GM12872 (cell line): ENCODE results near the gene PIEZO1.

Source experiments
- TF ChIP-seq, protein P1 (sequence below): IDR thresholded peaks from 3 replicates; pipeline ENCODE4 v1.5.1; 2011; ENCODE audit warnings: low read depth, mild to moderate bottlenecking, low read length, moderate library complexity; ENCODE audit not compliant: insufficient read depth

Gene PIEZO1

DNA sequence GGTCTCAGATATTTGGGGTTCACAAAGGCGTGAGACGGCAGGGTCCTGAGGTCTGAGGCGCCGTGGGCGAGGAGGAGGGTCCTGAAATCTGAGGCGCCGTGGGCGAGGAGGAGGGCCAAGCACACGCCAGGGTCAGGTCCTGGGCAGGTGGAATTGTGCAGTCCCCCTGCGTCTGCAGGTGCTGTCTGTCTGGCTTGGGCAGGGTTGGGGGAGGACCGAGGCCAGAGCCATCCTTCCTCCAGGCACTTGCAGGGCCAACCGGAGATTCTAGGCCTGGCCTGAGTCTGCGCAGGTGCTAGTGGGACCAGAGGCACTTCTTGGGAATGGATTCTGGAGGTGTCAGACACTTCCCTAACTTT lies 29.1 kb upstream of the PIEZO1 start:
- TF ChIP-seq, protein P1, sequence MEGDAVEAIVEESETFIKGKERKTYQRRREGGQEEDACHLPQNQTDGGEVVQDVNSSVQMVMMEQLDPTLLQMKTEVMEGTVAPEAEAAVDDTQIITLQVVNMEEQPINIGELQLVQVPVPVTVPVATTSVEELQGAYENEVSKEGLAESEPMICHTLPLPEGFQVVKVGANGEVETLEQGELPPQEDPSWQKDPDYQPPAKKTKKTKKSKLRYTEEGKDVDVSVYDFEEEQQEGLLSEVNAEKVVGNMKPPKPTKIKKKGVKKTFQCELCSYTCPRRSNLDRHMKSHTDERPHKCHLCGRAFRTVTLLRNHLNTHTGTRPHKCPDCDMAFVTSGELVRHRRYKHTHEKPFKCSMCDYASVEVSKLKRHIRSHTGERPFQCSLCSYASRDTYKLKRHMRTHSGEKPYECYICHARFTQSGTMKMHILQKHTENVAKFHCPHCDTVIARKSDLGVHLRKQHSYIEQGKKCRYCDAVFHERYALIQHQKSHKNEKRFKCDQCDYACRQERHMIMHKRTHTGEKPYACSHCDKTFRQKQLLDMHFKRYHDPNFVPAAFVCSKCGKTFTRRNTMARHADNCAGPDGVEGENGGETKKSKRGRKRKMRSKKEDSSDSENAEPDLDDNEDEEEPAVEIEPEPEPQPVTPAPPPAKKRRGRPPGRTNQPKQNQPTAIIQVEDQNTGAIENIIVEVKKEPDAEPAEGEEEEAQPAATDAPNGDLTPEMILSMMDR = no peak

DNA sequence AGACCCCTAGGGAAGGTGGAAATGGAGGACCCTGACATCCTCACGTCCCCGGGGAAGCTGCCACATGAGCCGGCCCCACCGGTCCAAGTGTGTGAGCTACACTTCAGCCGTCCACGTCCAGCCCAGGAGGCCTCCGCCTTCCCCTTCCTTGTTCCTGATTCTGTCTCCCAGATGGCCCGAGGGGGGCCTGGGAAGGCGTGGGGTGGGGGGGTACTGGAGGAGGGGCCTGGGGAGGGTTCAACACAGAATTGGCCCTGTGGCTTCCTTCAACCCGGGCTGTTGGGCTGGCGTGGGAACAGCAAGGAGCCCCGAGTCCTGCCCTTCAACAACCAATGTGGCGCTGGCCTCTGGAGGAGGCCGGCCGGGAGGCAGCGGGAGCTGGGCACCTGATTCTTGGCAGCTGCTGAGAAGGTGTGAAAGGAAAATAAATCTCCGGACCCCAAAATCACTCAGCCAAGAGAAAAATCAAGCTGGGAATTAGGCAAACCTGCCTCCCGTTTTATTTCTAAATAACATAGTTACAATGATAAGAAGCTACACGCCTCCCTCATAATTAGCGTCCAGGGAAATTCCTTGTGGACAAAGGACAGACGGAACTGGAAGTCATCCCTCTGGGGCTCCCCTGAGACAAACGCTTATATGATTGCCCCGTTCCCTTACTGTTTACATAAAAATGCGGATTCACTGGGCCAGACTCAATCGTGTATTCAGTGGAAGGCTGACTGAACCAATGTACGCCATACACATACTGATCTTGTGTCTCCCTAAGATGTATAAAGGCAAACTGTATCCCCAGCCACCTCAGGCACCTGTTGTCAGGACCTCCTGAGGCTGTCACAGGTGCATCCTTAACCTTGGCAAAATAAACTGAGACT lies 28.5 kb upstream of the PIEZO1 start:
- TF ChIP-seq, protein P1 = no peak

DNA sequence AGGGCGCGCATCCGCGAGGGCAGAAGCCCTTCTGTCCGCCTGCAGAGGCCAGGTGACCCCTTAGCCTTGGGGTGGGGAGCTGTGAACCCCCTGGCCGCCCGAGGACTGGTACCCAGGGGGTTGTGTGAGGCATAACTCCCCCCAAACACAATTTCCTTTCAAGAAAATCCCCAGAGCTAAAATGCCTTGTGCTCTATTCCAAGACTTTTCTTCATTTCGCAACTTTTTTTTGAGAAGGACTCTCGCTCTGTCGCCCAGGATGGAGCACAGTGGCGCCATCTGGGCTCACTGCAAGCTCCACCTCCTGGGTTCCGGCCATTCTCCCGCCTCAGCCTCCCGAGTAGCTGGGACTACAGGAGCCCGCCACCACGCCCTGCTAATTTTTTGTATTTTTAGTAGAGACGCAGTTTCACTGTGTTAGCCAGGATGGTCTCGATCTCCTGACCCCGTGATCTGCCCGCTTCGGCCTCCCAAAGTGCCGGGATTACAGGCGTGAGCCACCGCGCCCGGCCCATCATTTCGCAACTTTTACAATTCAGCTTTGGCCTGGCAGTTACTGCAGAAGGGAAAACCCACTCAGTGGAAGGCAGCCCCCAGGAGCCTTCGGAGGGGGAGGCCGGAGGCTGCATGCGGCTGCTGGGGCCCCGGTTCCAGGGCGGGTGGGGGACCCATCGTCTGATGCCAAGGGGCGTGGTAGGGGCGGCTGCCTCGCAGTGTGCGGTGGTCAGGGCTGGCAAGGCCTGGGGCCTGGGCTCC lies 27.7 kb upstream of the PIEZO1 start:
- TF ChIP-seq, protein P1 = no peak

DNA sequence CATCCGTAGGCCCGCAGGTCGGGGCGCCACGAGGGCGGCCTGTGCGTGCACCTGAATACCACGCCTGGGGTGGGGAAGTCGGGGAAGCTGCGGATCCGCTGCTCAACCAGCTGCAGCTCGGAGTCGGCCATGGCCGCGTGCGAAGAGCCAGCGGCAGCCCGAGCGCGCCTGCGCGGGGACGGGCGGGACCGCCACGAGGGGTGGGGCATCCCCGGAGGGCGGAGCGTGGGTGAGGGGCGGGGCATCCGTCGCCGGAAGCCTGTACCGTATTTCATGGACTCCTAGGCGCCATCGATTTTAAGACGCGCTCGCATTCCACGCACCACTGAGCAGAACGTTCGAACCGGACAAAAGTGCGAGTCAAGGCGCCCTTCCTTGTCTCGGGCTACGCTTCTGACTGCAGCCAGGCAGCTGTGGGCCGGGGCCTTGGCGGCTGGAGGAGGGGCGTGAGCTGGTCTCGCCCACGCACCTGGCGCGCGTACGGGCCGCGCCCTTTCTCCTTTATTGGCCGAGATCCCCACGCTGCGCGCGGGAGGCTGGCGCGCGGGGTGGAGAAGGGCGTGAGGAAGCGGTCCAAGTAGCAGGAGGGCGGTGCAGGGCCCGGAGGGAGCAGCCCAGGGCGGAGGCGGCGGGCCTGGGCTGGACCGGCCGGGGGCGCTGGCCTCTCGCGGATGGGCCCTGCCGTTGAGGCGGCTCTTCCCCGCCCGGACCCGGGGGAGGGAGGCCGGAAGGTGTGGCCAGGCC lies 26.9 kb upstream of the PIEZO1 start, which contains the start of gene APRT:
Gene APRT, minus strand, starts transcription at position 160 of the 744 bp plus-strand sequence. Its CDS starts 29 bp downstream, at position 131.
- TF ChIP-seq, protein P1 = peak; percentile 16; the same call in 1 of the 3 replicates

DNA sequence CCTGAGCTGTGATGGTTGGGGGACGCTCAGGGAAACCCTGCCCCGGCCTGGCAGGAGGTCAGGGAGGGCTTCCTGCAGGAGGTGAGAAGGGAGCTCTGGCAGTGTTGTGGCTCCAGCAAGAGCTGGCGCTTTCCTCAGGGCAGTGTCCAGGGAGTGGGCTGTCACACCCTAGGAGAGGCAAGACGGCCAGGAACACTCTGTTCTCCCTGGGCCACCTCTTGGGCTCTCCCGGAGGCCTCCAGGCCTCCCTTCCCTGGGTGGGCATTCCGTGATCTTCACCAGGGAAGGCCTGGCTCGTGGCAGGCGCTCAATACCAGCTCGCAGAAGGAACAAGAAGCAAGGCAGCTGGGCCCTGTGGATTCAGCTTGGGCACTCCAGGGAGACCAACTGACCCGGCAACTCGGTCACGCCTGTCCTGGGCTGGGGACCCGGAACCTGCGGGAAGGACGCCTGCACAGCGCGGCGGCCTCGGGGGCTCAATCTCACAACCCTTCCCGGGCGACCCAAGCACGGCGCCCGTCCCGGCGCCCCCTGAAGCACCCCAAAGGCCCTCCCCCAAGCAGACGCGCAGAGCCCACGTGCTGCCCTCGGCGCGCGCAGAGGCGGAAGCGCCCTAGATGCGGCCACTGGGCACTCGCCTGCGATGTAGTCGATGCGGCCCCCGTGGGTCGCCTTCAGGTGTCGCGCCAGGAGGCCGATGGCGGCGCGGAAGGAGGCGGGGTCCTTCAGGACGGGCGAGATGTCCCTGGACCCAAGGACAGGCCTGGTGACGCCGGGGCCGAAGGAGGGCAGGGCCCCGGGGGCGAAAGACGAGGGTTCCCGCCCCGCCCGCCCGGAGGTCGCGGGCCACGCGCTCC lies 26.1 kb upstream of the PIEZO1 start:
- TF ChIP-seq, protein P1 = no peak

DNA sequence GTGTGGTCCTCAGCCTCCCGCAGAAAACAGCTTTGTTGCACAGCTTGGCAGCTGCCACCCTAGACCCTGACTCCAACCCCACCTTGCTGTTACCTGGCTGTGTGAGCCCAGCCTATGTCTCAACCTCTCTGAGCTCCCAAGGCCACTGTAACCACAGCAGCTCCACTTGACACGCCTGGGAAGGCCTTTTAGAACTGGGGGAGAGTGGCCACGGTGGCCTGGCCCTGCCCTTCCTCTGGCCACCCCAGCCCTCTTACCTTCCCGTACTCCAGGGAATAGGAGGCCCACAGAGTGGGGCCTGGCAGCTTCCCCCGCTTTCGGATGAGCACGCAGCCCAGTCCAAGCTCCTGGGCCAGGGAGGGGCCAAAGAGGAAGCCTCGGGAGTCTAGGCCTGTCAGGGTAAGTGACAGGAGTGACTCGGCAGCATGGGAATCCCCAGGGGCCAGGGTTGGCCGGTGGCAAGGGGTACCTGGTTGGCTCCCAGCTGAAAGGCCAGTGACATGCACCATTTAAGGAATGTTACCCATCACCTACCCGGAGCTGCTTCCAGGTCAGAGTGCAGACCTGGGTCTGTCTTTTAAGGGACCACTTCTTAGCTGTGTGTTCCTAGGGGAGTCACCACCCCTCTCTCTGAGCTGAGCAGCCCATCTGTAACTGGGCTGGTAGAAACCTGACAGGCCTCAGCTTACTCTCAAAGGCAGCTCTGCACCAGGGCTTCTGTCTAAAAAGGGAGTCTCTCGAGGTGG lies 25.3 kb upstream of the PIEZO1 start:
- TF ChIP-seq, protein P1 = no peak
